ENCODE measurements around the gene BTF3. TPM values are rescaled to one million over a fixed set of nuclear protein-coding genes. Genes with fewer than 3 reads are reported as not detected.
A peak's percentile ranks its signal among the peaks of the same experiment; 100 is the strongest.
"Not testable (repeated sequence)": the region's sequence is repeated elsewhere in the genome, so short reads cannot be mapped to it uniquely, and the experiment has no call there.

BTF3 gene
- total RNA-seq, 2 donors from 2014 or later, result 147 to 346 TPM

DNA sequence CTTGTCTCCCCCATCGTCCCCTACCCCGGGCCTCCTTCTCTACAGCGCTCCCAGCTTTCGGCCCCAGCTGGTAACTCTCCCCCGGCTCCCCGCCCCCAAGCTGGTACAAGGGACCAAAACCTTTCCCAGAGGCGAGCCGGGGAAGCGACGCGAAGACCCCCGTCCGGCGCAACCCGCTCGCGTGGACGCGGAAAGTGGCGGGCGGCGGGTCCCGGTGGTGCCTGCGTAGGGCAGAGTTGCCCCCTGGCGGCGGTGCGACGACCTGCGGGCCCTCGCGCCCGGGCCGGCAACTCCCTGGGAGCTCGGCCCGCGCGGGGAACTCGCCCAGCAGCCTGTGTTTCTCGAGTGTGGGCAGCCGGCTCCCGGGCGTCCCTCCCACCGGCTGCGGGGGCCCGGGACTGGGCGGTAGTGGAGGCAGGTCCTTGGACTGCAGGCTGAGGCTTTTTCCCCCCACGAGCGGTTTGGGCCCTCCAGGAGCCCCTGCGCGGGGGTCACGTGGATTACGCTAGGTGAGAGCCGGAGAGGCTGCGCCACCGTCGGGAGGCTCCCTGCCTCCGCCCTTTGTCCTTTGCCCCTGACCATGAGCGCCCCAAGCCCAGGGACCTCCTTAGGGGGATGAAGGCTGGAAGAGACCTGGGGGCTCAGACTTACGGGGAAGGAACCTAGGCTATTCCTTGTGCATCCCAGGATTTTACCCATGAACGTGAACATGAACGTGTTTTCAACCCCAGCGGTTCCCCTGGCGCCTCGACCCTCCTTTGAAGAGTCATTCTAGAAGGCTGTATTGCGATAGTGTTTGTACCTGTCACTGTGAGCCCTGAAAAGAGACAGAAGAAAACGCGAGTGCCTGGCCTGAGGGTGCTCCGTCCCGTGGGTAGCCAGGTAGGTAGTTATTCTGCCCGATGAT lies 46.8 kb upstream of the BTF3 start:
- no peak overlapping the region for H3K4me3 ChIP-seq
- H3K9me3 ChIP-seq, result no peaks in the 10 kb centered on the region
- intact Hi-C loops (cut with DNase I), result no loop called here
- no peak for TF ChIP-seq POLR2A (IDR thresholded peaks at IDR 0.05)
- TF ChIP-seq, protein P1, sequence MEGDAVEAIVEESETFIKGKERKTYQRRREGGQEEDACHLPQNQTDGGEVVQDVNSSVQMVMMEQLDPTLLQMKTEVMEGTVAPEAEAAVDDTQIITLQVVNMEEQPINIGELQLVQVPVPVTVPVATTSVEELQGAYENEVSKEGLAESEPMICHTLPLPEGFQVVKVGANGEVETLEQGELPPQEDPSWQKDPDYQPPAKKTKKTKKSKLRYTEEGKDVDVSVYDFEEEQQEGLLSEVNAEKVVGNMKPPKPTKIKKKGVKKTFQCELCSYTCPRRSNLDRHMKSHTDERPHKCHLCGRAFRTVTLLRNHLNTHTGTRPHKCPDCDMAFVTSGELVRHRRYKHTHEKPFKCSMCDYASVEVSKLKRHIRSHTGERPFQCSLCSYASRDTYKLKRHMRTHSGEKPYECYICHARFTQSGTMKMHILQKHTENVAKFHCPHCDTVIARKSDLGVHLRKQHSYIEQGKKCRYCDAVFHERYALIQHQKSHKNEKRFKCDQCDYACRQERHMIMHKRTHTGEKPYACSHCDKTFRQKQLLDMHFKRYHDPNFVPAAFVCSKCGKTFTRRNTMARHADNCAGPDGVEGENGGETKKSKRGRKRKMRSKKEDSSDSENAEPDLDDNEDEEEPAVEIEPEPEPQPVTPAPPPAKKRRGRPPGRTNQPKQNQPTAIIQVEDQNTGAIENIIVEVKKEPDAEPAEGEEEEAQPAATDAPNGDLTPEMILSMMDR (IDR thresholded peaks at IDR 0.05), result peak; percentile 65 to 91 (median 86)
- ATAC-seq (peak; percentile 58), DNase-seq (peak; percentile 55 to 75 (median 68))
- H3K27ac ChIP-seq, result no peak overlapping the region
- peaks cover 21% of the 10 kb centered on the region for H3K4me1 ChIP-seq
- H3K36me3 ChIP-seq (replicated peaks in 1 of 2; ENCODE audit: insufficient read depth in 1 of 2, low read depth in 2 of 2), result no peaks in the 10 kb centered on the region
- peaks cover under 1 to 38% of the 10 kb centered on the region in 2 donors for H3K27me3 ChIP-seq
- 6 to 14% methylated on average over 12 to 49 of the region's 70 CpGs for WGBS, 2 donors

DNA sequence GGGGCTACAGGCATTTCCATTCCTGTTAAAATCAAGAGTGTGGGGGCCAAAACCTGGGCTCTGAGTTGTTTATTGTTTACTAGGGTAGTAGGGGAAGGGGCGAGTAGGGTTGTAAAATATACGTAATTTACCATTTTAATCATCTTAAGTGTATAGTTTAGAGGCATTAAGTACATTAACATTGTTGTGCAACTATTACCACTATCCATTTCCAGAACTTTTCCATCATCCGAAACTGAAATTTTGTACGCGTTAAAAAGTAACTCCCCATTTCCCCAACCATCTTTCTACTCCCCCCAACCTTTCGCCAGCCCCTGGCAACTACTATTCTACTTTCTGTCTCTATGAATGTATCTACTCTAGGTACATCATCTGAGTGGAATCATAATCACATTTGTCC lies 46.0 kb upstream of the BTF3 start:
- no peak for ATAC-seq
- no peak overlapping the region for H3K27ac ChIP-seq
- TF ChIP-seq, protein P1 (IDR thresholded peaks at IDR 0.05), result no peak
- no peak for TF ChIP-seq POLR2A (IDR thresholded peaks at IDR 0.05)
- no peaks in the 10 kb centered on the region for H3K9me3 ChIP-seq
- H3K27me3 ChIP-seq, result peaks cover 0 to 35% of the 10 kb centered on the region in 2 donors
- 57 to 63% methylated on average over 6 of the region's 6 CpGs for WGBS, 2 donors
- no peaks in the 10 kb centered on the region for H3K36me3 ChIP-seq (replicated peaks in 1 of 2; ENCODE audit: insufficient read depth in 1 of 2, low read depth in 2 of 2)
- no peak overlapping the region for H3K4me3 ChIP-seq
- H3K4me1 ChIP-seq, result peaks cover 17% of the 10 kb centered on the region
- no peak for DNase-seq
- intact Hi-C loops (cut with DNase I), result no loop called here

DNA sequence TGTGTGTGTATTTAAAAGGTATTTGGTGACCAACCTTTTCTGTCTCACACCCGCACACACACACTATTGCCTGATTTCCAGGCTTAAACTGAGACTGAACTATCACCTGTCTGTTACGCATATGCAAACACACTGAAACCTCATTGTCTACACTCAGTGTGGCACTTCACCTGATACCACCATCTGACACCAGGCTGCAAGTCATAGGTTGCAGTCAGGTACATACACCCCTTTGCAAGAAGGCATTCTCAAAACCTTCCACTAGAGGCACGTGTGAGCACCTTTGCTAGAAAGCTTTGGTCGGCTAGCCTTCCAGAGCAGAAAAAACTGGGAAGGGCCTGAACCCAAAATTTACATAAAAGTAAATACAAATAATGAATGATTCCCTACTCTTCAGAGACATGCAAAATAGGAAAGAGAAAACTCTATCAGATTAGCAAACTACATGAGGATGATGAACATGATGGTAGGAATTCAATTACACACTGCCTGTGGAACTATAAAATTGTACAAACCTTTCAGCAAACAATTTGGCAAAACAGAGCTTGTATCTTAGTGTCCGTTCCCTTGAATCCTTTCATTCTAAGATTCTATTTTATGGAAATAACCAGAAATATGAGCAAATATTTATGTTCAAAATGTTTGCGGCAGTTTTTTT lies 43.7 kb upstream of the BTF3 start:
- H3K4me3 ChIP-seq, result no peak overlapping the region
- intact Hi-C loops (cut with DNase I), result no loop called here
- peak; percentile 54 to 66 (median 63) for DNase-seq

DNA sequence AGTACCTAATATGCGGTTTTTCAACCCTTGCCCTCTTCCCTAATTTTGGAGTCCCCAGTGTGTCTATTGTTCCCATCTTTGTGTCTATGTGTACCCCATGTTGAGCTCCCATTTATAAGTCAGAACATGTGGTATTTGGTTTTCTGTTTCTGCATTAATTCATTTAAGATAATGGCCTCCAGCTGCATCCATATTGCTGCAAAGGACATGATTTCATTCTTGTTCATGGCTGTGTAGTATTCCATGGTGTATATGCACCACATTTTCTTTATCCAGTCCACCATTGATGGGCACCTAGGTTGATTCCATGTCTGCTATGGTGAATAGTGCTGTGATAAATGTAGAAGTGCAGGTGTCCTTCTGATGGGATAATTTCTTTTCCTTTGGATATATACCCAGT lies 41.8 kb upstream of the BTF3 start:
- DNase-seq; H3K4me3 ChIP-seq; H3K27me3 ChIP-seq; H3K4me1 ChIP-seq; intact Hi-C loops (cut with DNase I); H3K36me3 ChIP-seq (replicated peaks in 1 of 2; ENCODE audit: insufficient read depth in 1 of 2, low read depth in 2 of 2); ATAC-seq; H3K27ac ChIP-seq; H3K9me3 ChIP-seq: not testable (repeated sequence)
- WGBS, 2 donors, result 47 to 59% methylated on average over 1 of the region's 1 CpG

More for the DNA sequence above, 43.7 kb upstream of the BTF3 start:
- no peak overlapping the region for H3K27ac ChIP-seq
- H3K36me3 ChIP-seq (replicated peaks in 1 of 2; ENCODE audit: insufficient read depth in 1 of 2, low read depth in 2 of 2), result no peaks in the 10 kb centered on the region
- peaks cover 10% of the 10 kb centered on the region for H3K4me1 ChIP-seq
- TF ChIP-seq, protein P1 (IDR thresholded peaks at IDR 0.05), result peak; percentile 60 to 70 (median 66)
- TF ChIP-seq POLR2A (IDR thresholded peaks at IDR 0.05), result no peak
- H3K9me3 ChIP-seq, result no peaks in the 10 kb centered on the region
- WGBS, 2 donors, result 35 to 37% methylated on average over 6 of the region's 6 CpGs
- ATAC-seq, result peak; percentile 83
- H3K27me3 ChIP-seq, result peaks cover 0 to 25% of the 10 kb centered on the region in 2 donors

DNA sequence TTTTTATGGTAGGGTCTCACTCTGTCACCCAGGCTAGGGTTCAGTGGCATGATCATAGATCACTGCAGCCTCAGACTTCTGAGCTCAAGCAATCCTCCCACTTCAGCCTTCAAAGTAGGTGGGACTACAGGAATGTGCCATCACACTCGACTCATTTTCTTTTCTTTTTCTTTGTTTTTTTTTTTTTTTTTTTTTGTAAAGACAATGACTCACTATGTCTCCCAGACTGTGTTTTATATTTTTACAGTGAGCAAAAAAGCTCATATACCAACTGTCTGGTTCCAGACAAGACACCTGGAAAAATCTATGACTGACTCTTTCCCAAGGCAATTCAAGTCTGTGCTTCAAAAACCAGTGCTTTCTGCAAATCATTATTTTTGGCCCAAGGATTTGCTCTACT lies 38.9 kb upstream of the BTF3 start:
- Histone ChIP-seq H3K4me1 (no peaks in the 10 kb centered on the region), H3K27me3 (no peaks in the 10 kb centered on the region), H3K36me3 (replicated peaks in 1 of 2; ENCODE audit: insufficient read depth in 1 of 2, low read depth in 2 of 2) (no peaks in the 10 kb centered on the region), H3K9me3 (no peaks in the 10 kb centered on the region), H3K4me3 (no peak overlapping the region), H3K27ac (no peak overlapping the region)
- no peak for TF ChIP-seq POLR2A (IDR thresholded peaks at IDR 0.05)
- TF ChIP-seq, protein P1 (IDR thresholded peaks at IDR 0.05), result no peak
- intact Hi-C loops (cut with DNase I), result no loop called here
- 57 to 67% methylated on average over 1 of the region's 1 CpG for WGBS, 2 donors
- ATAC-seq, result no peak
- DNase-seq, result no peak

Measured in body of pancreas (tissue), 4 donors.